Body of pancreas (tissue), 4 donors: Measurements from ENCODE around the gene GNAO1. TPM values are rescaled to one million over a fixed set of nuclear protein-coding genes. Genes with fewer than 3 reads are reported as not detected.

Source experiments
- ATAC-seq: fragments of 150-250 bp; one replicate; pipeline ENCODE4 v1.9.1; 2016
- DNase-seq, 4 donors: peaks; one replicate each; pipeline ENCODE4 v3.0.0-alpha.2; 2019
- H3K27ac ChIP-seq, 4 donors: fragments of 200-600 bp; sonication (generic); 1 replicate in 3 of 4; 2 replicates in 1 of 4; pipeline versions ENCODE4 v1.5.1 to v1.6.1; 2016 to 2019; ENCODE audit warnings: mild to moderate bottlenecking in 1 of 4, mixed read lengths in 1 of 4, moderate library complexity in 1 of 4
- H3K27me3 ChIP-seq, 2 donors: fragments of 200-600 bp; sonication (generic); one replicate each; pipeline ENCODE4 v1.6.0; 2016; ENCODE audit warnings: mild to moderate bottlenecking in 1 of 2
- H3K36me3 ChIP-seq, 2 donors: fragments of 200-600 bp; sonication (generic); replicated peaks in 1 of 2; 2 replicates each; pipeline ENCODE4 v1.5.1; 2016; ENCODE audit warnings: low read depth in 2 of 2; ENCODE audit not compliant: insufficient read depth in 1 of 2
- H3K4me1 ChIP-seq: fragments of 200-600 bp; sonication (generic); one replicate; pipeline ENCODE4 v1.6.0; 2016
- H3K4me3 ChIP-seq, 2 donors: fragments of 200-600 bp; sonication (generic); 1 replicate in 1 of 2; 2 replicates in 1 of 2; pipeline ENCODE4 v1.5.1; 2016 to 2019
- H3K9me3 ChIP-seq, 3 donors: fragments of 200-600 bp; sonication (generic); 1 replicate in 2 of 3; 2 replicates in 1 of 3; pipeline ENCODE4 v1.5.1; 2016
- POLR2A ChIP-seq, 3 donors: fragments of 450-650 bp; IDR thresholded peaks; one replicate each; pipeline ENCODE4 v1.6.1; 2016; ENCODE audit warnings: antibody characterized with exemption in 3 of 3, mild to moderate bottlenecking in 2 of 3
- WGBS, 2 donors: methylation state at CpG; one replicate each; pipeline ENCODE4 v1.1.5; 2017; 5-methylcytosine and 5-hydroxymethylcytosine counted together
- intact Hi-C: fragments of 100-400 bp; cut with DNase I; formaldehyde crosslinking; loops from one replicate; pipeline ENCODE4 v1.15.1; 2023
- total RNA-seq, 2 donors: library from RNA; depleted of rRNA; stranded (reverse); fragments of >200 nt; gene quantifications; one replicate each; pipeline ENCODE4 v1.1.0, GENCODE V29; 2016
- TF ChIP-seq, protein P1 (sequence below), 7 experiments: fragments of 450-650 bp in 4 of 7; fragments of 200-600 bp in 3 of 7; sonication (generic) in 3 of 7; IDR thresholded peaks; one replicate each; pipeline ENCODE4 v1.5.1; 2016 to 2019; ENCODE audit warnings: antibody characterized with exemption in 7 of 7

The GNAO1 gene
- total RNA-seq, 2 donors from 2014 or later = 1.6 to 3.0 TPM

DNA sequence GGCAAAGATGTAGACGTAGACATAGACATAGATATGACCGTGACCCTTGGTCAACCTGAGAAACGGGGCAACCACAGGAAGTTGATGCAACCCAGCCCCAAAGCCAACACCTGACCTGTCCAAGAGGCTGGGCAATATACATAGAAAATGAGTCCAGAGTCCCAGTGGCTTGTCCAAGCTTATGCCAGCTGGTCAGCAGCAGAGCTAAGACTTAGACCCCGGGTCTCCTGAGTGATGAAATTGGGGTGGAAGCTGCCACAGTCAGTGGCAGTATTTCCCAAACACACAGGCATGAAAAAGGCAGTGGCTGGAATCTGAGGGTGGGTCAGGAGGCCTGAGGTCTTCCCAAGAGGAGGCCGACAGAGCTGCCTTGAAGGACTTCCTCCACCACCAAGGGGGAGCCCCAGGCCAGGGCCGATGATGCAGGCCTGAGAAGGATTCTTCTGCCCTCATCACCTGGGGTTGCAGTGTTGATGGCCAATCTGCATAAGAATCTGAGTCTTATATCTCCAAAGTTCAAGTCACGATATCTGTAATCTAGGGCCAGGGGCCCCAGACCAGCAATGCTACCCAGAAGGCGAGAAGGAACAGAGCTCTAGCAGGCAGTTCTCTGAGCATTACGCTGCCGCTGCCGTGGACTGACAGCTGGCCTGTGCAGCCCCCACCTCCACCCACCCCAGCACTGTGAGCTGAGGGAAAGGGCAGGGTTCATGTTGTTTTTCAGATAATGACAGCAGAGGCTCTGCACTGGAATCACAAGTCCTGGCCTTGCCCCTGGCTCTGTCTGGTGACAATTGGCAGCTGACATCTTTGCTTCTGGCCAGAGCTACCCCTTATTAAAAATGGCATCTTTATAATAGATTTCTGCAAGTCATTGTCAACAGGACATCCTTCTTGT is 72.7 kb downstream of the GNAO1 start:
- H3K4me3 ChIP-seq = no peak overlapping the region
- ATAC-seq (no peak), DNase-seq (no peak)
- H3K4me1 ChIP-seq = no peaks in the 10 kb centered on the region
- no peak for TF ChIP-seq POLR2A (IDR thresholded peaks at IDR 0.05)
- TF ChIP-seq, protein P1, sequence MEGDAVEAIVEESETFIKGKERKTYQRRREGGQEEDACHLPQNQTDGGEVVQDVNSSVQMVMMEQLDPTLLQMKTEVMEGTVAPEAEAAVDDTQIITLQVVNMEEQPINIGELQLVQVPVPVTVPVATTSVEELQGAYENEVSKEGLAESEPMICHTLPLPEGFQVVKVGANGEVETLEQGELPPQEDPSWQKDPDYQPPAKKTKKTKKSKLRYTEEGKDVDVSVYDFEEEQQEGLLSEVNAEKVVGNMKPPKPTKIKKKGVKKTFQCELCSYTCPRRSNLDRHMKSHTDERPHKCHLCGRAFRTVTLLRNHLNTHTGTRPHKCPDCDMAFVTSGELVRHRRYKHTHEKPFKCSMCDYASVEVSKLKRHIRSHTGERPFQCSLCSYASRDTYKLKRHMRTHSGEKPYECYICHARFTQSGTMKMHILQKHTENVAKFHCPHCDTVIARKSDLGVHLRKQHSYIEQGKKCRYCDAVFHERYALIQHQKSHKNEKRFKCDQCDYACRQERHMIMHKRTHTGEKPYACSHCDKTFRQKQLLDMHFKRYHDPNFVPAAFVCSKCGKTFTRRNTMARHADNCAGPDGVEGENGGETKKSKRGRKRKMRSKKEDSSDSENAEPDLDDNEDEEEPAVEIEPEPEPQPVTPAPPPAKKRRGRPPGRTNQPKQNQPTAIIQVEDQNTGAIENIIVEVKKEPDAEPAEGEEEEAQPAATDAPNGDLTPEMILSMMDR (IDR thresholded peaks at IDR 0.05) = no peak
- intact Hi-C loops = no loop called here
- no peaks in the 10 kb centered on the region for H3K9me3 ChIP-seq
- no peaks in the 10 kb centered on the region for H3K27me3 ChIP-seq
- WGBS, 2 donors = 54 to 61% methylated on average over 6 to 11 of the region's 11 CpGs
- no peaks in the 10 kb centered on the region for H3K36me3 ChIP-seq
- peak overlapping the region in 1 of 4 donors; percentile 15 for H3K27ac ChIP-seq

DNA sequence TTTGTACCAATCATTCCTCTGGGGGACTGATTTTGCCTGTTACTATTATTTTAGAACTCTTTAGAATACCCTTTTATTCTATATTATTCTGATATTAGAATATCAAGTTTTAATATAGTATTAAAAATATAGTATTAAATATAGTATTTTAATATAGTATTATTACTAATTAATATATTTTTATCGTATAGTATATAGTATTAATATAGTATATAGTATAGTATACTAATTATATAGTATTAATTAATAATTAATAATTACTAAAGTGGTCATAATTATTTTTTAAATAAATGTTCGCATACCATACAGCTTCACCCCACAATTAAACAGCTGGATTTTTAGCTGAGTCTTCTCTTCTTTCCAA is 73.3 kb downstream of the GNAO1 start:
- no peak overlapping the region for H3K27ac ChIP-seq
- H3K4me1 ChIP-seq = no peaks in the 10 kb centered on the region
- TF ChIP-seq, protein P1 (IDR thresholded peaks at IDR 0.05) = no peak
- TF ChIP-seq POLR2A (IDR thresholded peaks at IDR 0.05) = no peak
- H3K9me3 ChIP-seq = no peaks in the 10 kb centered on the region
- intact Hi-C loops = no loop called here
- H3K4me3 ChIP-seq = no peak overlapping the region
- H3K36me3 ChIP-seq = no peaks in the 10 kb centered on the region
- ATAC-seq (no peak), DNase-seq (no peak)
- WGBS, 2 donors = 75 to 91% methylated on average over 2 of the region's 2 CpGs
- H3K27me3 ChIP-seq = no peaks in the 10 kb centered on the region

DNA sequence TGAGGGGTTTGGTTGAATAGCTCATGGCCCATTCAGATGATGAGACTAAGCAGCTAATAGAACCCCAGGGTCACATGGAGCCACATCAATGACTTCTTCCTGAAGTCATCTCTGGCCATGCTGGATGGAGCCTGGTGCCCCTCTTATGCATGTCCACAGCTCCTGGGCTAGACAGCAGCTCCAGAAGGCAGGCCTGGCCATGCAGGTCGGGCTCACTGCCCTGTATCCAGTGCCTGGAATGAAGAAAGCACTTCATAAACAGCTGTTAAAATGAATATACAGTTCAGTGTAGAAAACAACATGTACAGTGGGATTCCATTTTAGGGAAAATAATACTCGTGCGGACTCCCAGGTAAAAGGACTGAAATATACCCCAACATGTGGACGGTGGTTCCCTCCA is 73.9 kb downstream of the GNAO1 start:
- Histone ChIP-seq H3K9me3 (no peaks in the 10 kb centered on the region), H3K27me3 (no peaks in the 10 kb centered on the region), H3K36me3 (no peaks in the 10 kb centered on the region), H3K4me1 (no peaks in the 10 kb centered on the region), H3K4me3 (no peak overlapping the region), H3K27ac (no peak overlapping the region)
- TF ChIP-seq POLR2A (IDR thresholded peaks at IDR 0.05) = no peak
- TF ChIP-seq, protein P1 (IDR thresholded peaks at IDR 0.05) = no peak
- DNase-seq (no peak), ATAC-seq (no peak)
- intact Hi-C loops = no loop called here
- 93 to 94% methylated on average over 4 of the region's 4 CpGs for WGBS, 2 donors

DNA sequence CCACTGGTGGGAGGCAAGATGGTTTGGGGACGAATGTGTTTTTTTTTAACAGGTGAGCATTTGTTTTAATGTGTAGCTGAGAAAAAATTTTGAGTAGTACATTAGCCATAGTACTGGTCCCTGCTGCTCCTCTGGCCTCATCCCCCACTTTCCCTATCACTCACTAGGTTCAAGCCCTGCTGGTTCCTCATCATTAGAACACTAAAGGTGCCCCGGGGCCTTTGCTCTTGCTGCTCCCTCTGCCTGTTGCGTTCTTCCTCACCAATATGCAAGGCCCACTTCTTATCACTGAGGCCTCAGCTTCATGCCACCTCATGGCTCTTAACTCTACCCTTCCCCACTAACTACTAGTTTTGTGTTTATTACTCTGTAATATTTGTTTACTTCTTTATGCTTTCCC is 74.5 kb downstream of the GNAO1 start:
- Histone ChIP-seq H3K9me3 (no peaks in the 10 kb centered on the region), H3K36me3 (no peaks in the 10 kb centered on the region), H3K27ac (no peak overlapping the region), H3K4me3 (no peak overlapping the region), H3K4me1 (no peaks in the 10 kb centered on the region), H3K27me3 (no peaks in the 10 kb centered on the region)
- no peak for TF ChIP-seq POLR2A (IDR thresholded peaks at IDR 0.05)
- TF ChIP-seq, protein P1 (IDR thresholded peaks at IDR 0.05) = no peak
- intact Hi-C loops = no loop called here
- DNase-seq (no peak), ATAC-seq (no peak)
- 88 to 91% methylated on average over 3 of the region's 3 CpGs for WGBS, 2 donors
